ENCODE results near the gene SNRNP70. TPM values are rescaled to one million over a fixed set of nuclear protein-coding genes. Genes with fewer than 3 reads are reported as not detected.
A peak's percentile ranks its signal among the peaks of the same experiment; 100 is the strongest.

Gene SNRNP70
- total and polyA plus RNA-seq, 2 experiments from 2014 or later = 243 to 361 TPM

GRCh38 chr19:49154279-49154678 is 69.0 kb downstream of the SNRNP70 start:
- Mint-ChIP-seq H3K27me3 (ENCODE audit: insufficient read depth, low read depth, poor library complexity) (peaks cover 32% of the 10 kb centered on the region), H3K9me3 (peaks cover 12% of the 10 kb centered on the region), H3K36me3 (ENCODE audit: low read depth) (peaks cover 11% of the 10 kb centered on the region; the same call in 2 of the 3 replicates), H3K27ac (no peak overlapping the region), H3K4me1 (peaks cover 39% of the 10 kb centered on the region), H3K4me3 (peak overlapping the region; percentile 16; the same call in 1 of the 3 replicates)
- Histone ChIP-seq H3K36me3 (ENCODE audit: insufficient read depth) (no peaks in the 10 kb centered on the region), H3K4me1 (ENCODE audit: insufficient read depth) (peaks cover 14% of the 10 kb centered on the region), H2AFZ (no peak overlapping the region), H3K4me2 (no peak overlapping the region), H3K27me3 (ENCODE audit: insufficient read depth) (peaks cover 13% of the 10 kb centered on the region), H3F3A (replicated peaks; ENCODE audit: low read depth) (peaks cover 13% of the 10 kb centered on the region), H3K27ac (ENCODE audit: low read depth) (no peak overlapping the region), H4K20me1 (replicated peaks; ENCODE audit: insufficient read depth) (no peaks in the 10 kb centered on the region), H3K4me3 (no peak overlapping the region), H3K9me2 (ENCODE audit: insufficient read depth) (peaks cover 12% of the 10 kb centered on the region), H3K79me2 (replicated peaks; ENCODE audit: insufficient read depth) (no peaks in the 10 kb centered on the region)
- no peak for TF ChIP-seq EZH2phosphoT487 (IDR thresholded peaks at IDR 0.05; ENCODE audit: unreplicated experiment)
- TF ChIP-seq ETS1 (IDR thresholded peaks at IDR 0.05) = no peak
- TF ChIP-seq ZNF114 (CRISPR knock-in tag; IDR thresholded peaks at IDR 0.05) = no peak
- no peak for TF ChIP-seq EZH2 (IDR thresholded peaks at IDR 0.05; ENCODE audit: low read depth, unreplicated experiment)
- TF ChIP-seq ZNF462 (CRISPR knock-in tag; IDR thresholded peaks at IDR 0.05) = no peak
- no peak for TF ChIP-seq POLR2AphosphoS5 (IDR thresholded peaks at IDR 0.05; ENCODE audit: low read depth)
- no peak for TF ChIP-seq STAT1 (IDR thresholded peaks at IDR 0.05; ENCODE audit: unreplicated experiment)
- no peak for TF ChIP-seq ZNF331 (CRISPR knock-in tag; IDR thresholded peaks at IDR 0.05; ENCODE audit: low read depth)
- ATAC-seq (no peak), DNase-seq (ENCODE audit: low spot score) (no peak)

All from GM23338 (cell line).